GM19467 (cell line): ENCODE results near the gene GMPR.

Experiments used
- ATAC-seq: cut with Tn5 transposase; IDR thresholded peaks from one replicate; pipeline ENCODE4 v1.9.1; 2021; ENCODE audit warnings: mild to moderate bottlenecking, moderate library complexity; ENCODE audit not compliant: unreplicated experiment

GMPR gene

GRCh38 chr6:16238057-16238962, at the start of gene GMPR:
GMPR (plus strand) TSS chr6:16238587; CDS start chr6:16238694, 107 bp downstream.
- peak; percentile 70 for ATAC-seq

GRCh38 chr6:16190214-16190613, 48.2 kb upstream of the GMPR start:
- ATAC-seq = no peak

- ATAC-seq = no peak
These were observed 42.0 kb upstream of the GMPR start for GRCh38 chr6:16196260-16196983.

- no peak for ATAC-seq
These were observed 41.3 kb upstream of the GMPR start for GRCh38 chr6:16196984-16197546.

GRCh38 chr6:16198061-16198705, 40.2 kb upstream of the GMPR start:
- no peak for ATAC-seq

- ATAC-seq = no peak
These were observed 38.6 kb upstream of the GMPR start for GRCh38 chr6:16199804-16200203.

- ATAC-seq = no peak
These were observed 38.0 kb upstream of the GMPR start for GRCh38 chr6:16200321-16200883.

- no peak for ATAC-seq
These were observed 36.7 kb upstream of the GMPR start for GRCh38 chr6:16201706-16202105.

- ATAC-seq = no peak
These were observed 33.6 kb upstream of the GMPR start for GRCh38 chr6:16204653-16205376.

GRCh38 chr6:16205377-16206144, 32.8 kb upstream of the GMPR start:
- peak; percentile 93 for ATAC-seq

- ATAC-seq = no peak
These were observed 31.8 kb upstream of the GMPR start for GRCh38 chr6:16206595-16207037.

GRCh38 chr6:16208989-16209388, 29.4 kb upstream of the GMPR start:
- no peak for ATAC-seq

GRCh38 chr6:16209539-16209938, 28.8 kb upstream of the GMPR start:
- ATAC-seq = no peak

GRCh38 chr6:16212276-16212675, 26.1 kb upstream of the GMPR start:
- no peak for ATAC-seq

- no peak for ATAC-seq
These were observed 21.8 kb upstream of the GMPR start for GRCh38 chr6:16216501-16217155.

GRCh38 chr6:16217156-16217721, 21.1 kb upstream of the GMPR start:
- ATAC-seq = no peak

GRCh38 chr6:16222826-16223225, 15.6 kb upstream of the GMPR start:
- ATAC-seq = no peak

- no peak for ATAC-seq
These were observed 15.0 kb upstream of the GMPR start for GRCh38 chr6:16223362-16223761.

GRCh38 chr6:16224409-16224808, 14.0 kb upstream of the GMPR start:
- no peak for ATAC-seq
